ENCODE data around the gene TMEM139.
"Not testable (repeated sequence)": the region's sequence is repeated elsewhere in the genome, so short reads cannot be mapped to it uniquely, and the experiment has no call there.

TMEM139 gene

GRCh38 chr7:143287935-143288826 is 3.4 kb downstream of the TMEM139 start, which contains the start of gene CASP2:
Gene CASP2 (plus strand): TSS chr7:143288351. CDS start chr7:143288456, 105 bp downstream.
- Histone ChIP-seq H3K27ac (ENCODE audit: insufficient read depth, low read depth, low read length, poor library complexity, severe bottlenecking) (peak within 1 kb of the TSS; percentile 70), H3K4me3 (ENCODE audit: insufficient read depth, low read depth, low read length) (peak within 1 kb of the TSS; percentile 89), H3K9me3 (ENCODE audit: control insufficient read depth, low read length) (no peaks in the 10 kb centered on the region), H3K36me3 (ENCODE audit: control insufficient read depth, insufficient read depth, low read length) (peaks cover 12% of the 10 kb centered on the region), H3K4me1 (ENCODE audit: control insufficient read depth, insufficient read depth, low read length) (peaks cover 20% of the 10 kb centered on the region), H3K27me3 (ENCODE audit: control insufficient read depth, insufficient read depth, low read length, poor library complexity, severe bottlenecking) (peaks cover 6% of the 10 kb centered on the region)
- WGBS, 2 experiments, result 4% methylated on average over 84 of the region's 84 CpGs

GRCh38 chr7:143288836-143289235 is 4.1 kb downstream of the TMEM139 start:
- Histone ChIP-seq H3K4me3 (ENCODE audit: insufficient read depth, low read depth, low read length) (peak overlapping the region; percentile 89), H3K27me3 (ENCODE audit: control insufficient read depth, insufficient read depth, low read length, poor library complexity, severe bottlenecking) (peaks cover 6% of the 10 kb centered on the region), H3K36me3 (ENCODE audit: control insufficient read depth, insufficient read depth, low read length) (peaks cover 18% of the 10 kb centered on the region), H3K9me3 (ENCODE audit: control insufficient read depth, low read length) (no peaks in the 10 kb centered on the region), H3K4me1 (ENCODE audit: control insufficient read depth, insufficient read depth, low read length) (peaks cover 20% of the 10 kb centered on the region), H3K27ac (ENCODE audit: insufficient read depth, low read depth, low read length, poor library complexity, severe bottlenecking) (peak overlapping the region; percentile 70)
- 2 to 4% methylated on average over 11 of the region's 11 CpGs for WGBS, 2 experiments

GRCh38 chr7:143289421-143289820 is 4.7 kb downstream of the TMEM139 start:
- Histone ChIP-seq H3K27me3 (ENCODE audit: control insufficient read depth, insufficient read depth, low read length, poor library complexity, severe bottlenecking) (peaks cover 6% of the 10 kb centered on the region), H3K4me3 (ENCODE audit: insufficient read depth, low read depth, low read length) (peak overlapping the region; percentile 89), H3K4me1 (ENCODE audit: control insufficient read depth, insufficient read depth, low read length) (peaks cover 20% of the 10 kb centered on the region), H3K36me3 (ENCODE audit: control insufficient read depth, insufficient read depth, low read length) (peaks cover 24% of the 10 kb centered on the region), H3K9me3 (ENCODE audit: control insufficient read depth, low read length) (no peaks in the 10 kb centered on the region), H3K27ac (ENCODE audit: insufficient read depth, low read depth, low read length, poor library complexity, severe bottlenecking) (no peak overlapping the region)
- 52 to 58% methylated on average over 6 of the region's 6 CpGs for WGBS, 2 experiments

- not testable (repeated sequence) for H3K27ac ChIP-seq (ENCODE audit: insufficient read depth, low read depth, low read length, poor library complexity, severe bottlenecking); H3K9me3 ChIP-seq (ENCODE audit: control insufficient read depth, low read length); H3K27me3 ChIP-seq (ENCODE audit: control insufficient read depth, insufficient read depth, low read length, poor library complexity, severe bottlenecking)
- peaks cover 20% of the 10 kb centered on the region for H3K4me1 ChIP-seq (ENCODE audit: control insufficient read depth, insufficient read depth, low read length)
- peak overlapping the region; percentile 89 for H3K4me3 ChIP-seq (ENCODE audit: insufficient read depth, low read depth, low read length)
- H3K36me3 ChIP-seq (ENCODE audit: control insufficient read depth, insufficient read depth, low read length), result peaks cover 28% of the 10 kb centered on the region
- WGBS, 2 experiments, result 80 to 89% methylated on average over 3 to 4 of the region's 4 CpGs
Measured at GRCh38 chr7:143289888-143290287, 5.1 kb downstream of the TMEM139 start.

- WGBS, 2 experiments, result 93 to 97% methylated on average over 4 of the region's 4 CpGs
- Histone ChIP-seq H3K36me3 (ENCODE audit: control insufficient read depth, insufficient read depth, low read length) (peaks cover 32% of the 10 kb centered on the region), H3K27me3 (ENCODE audit: control insufficient read depth, insufficient read depth, low read length, poor library complexity, severe bottlenecking) (peaks cover 6% of the 10 kb centered on the region), H3K4me1 (ENCODE audit: control insufficient read depth, insufficient read depth, low read length) (peaks cover 17% of the 10 kb centered on the region), H3K9me3 (ENCODE audit: control insufficient read depth, low read length) (no peaks in the 10 kb centered on the region), H3K27ac (ENCODE audit: insufficient read depth, low read depth, low read length, poor library complexity, severe bottlenecking) (no peak overlapping the region), H3K4me3 (ENCODE audit: insufficient read depth, low read depth, low read length) (no peak overlapping the region)
Measured at GRCh38 chr7:143290293-143290692, 5.5 kb downstream of the TMEM139 start.

- WGBS, 2 experiments, result 97 to 99% methylated on average over 5 of the region's 5 CpGs
- Histone ChIP-seq H3K9me3 (ENCODE audit: control insufficient read depth, low read length) (no peaks in the 10 kb centered on the region), H3K4me1 (ENCODE audit: control insufficient read depth, insufficient read depth, low read length) (peaks cover 15% of the 10 kb centered on the region), H3K27ac (ENCODE audit: insufficient read depth, low read depth, low read length, poor library complexity, severe bottlenecking) (no peak overlapping the region), H3K27me3 (ENCODE audit: control insufficient read depth, insufficient read depth, low read length, poor library complexity, severe bottlenecking) (no peaks in the 10 kb centered on the region), H3K4me3 (ENCODE audit: insufficient read depth, low read depth, low read length) (no peak overlapping the region), H3K36me3 (ENCODE audit: control insufficient read depth, insufficient read depth, low read length) (peaks cover 52% of the 10 kb centered on the region)
Measured at GRCh38 chr7:143292876-143293275, 8.1 kb downstream of the TMEM139 start.

- Histone ChIP-seq H3K27ac (ENCODE audit: insufficient read depth, low read depth, low read length, poor library complexity, severe bottlenecking) (no peak overlapping the region), H3K4me1 (ENCODE audit: control insufficient read depth, insufficient read depth, low read length) (no peaks in the 10 kb centered on the region), H3K27me3 (ENCODE audit: control insufficient read depth, insufficient read depth, low read length, poor library complexity, severe bottlenecking) (no peaks in the 10 kb centered on the region), H3K4me3 (ENCODE audit: insufficient read depth, low read depth, low read length) (no peak overlapping the region), H3K36me3 (ENCODE audit: control insufficient read depth, insufficient read depth, low read length) (peaks cover 77% of the 10 kb centered on the region), H3K9me3 (ENCODE audit: control insufficient read depth, low read length) (no peaks in the 10 kb centered on the region)
Measured at GRCh38 chr7:143295870-143296269, 11.1 kb downstream of the TMEM139 start.

GRCh38 chr7:143296686-143297085 is 11.9 kb downstream of the TMEM139 start:
- no peak overlapping the region for H3K27ac ChIP-seq (ENCODE audit: insufficient read depth, low read depth, low read length, poor library complexity, severe bottlenecking)
- 90 to 100% methylated on average over 1 to 2 of the region's 2 CpGs for WGBS, 2 experiments
- H3K4me3 ChIP-seq (ENCODE audit: insufficient read depth, low read depth, low read length), result no peak overlapping the region
- H3K36me3 ChIP-seq (ENCODE audit: control insufficient read depth, insufficient read depth, low read length), result peaks cover 83% of the 10 kb centered on the region
- no peaks in the 10 kb centered on the region for H3K27me3 ChIP-seq (ENCODE audit: control insufficient read depth, insufficient read depth, low read length, poor library complexity, severe bottlenecking)
- no peaks in the 10 kb centered on the region for H3K9me3 ChIP-seq (ENCODE audit: control insufficient read depth, low read length)
- no peaks in the 10 kb centered on the region for H3K4me1 ChIP-seq (ENCODE audit: control insufficient read depth, insufficient read depth, low read length)

- Histone ChIP-seq H3K4me3 (ENCODE audit: insufficient read depth, low read depth, low read length) (no peak overlapping the region), H3K27me3 (ENCODE audit: control insufficient read depth, insufficient read depth, low read length, poor library complexity, severe bottlenecking) (no peaks in the 10 kb centered on the region), H3K4me1 (ENCODE audit: control insufficient read depth, insufficient read depth, low read length) (no peaks in the 10 kb centered on the region), H3K27ac (ENCODE audit: insufficient read depth, low read depth, low read length, poor library complexity, severe bottlenecking) (no peak overlapping the region), H3K36me3 (ENCODE audit: control insufficient read depth, insufficient read depth, low read length) (peaks cover 77% of the 10 kb centered on the region), H3K9me3 (ENCODE audit: control insufficient read depth, low read length) (no peaks in the 10 kb centered on the region)
- WGBS, 2 experiments, result 95 to 100% methylated on average over 2 of the region's 2 CpGs
Measured at GRCh38 chr7:143299346-143299745, 14.6 kb downstream of the TMEM139 start.

- Histone ChIP-seq H3K27me3 (ENCODE audit: control insufficient read depth, insufficient read depth, low read length, poor library complexity, severe bottlenecking) (no peaks in the 10 kb centered on the region), H3K27ac (ENCODE audit: insufficient read depth, low read depth, low read length, poor library complexity, severe bottlenecking) (no peak overlapping the region), H3K36me3 (ENCODE audit: control insufficient read depth, insufficient read depth, low read length) (peaks cover 78% of the 10 kb centered on the region), H3K9me3 (ENCODE audit: control insufficient read depth, low read length) (no peaks in the 10 kb centered on the region), H3K4me1 (ENCODE audit: control insufficient read depth, insufficient read depth, low read length) (no peaks in the 10 kb centered on the region), H3K4me3 (ENCODE audit: insufficient read depth, low read depth, low read length) (no peak overlapping the region)
- 80 to 84% methylated on average over 8 of the region's 8 CpGs for WGBS, 2 experiments
Measured at GRCh38 chr7:143299840-143300239, 15.1 kb downstream of the TMEM139 start.
